OCI-LY7 (cell line): ENCODE results near the gene CAMKK1. TPM values are rescaled to one million over a fixed set of nuclear protein-coding genes. Genes with fewer than 3 reads are reported as not detected.

Source experiments
- BruUV-seq: library from RNA; stranded (reverse); fragments of 400-500 nt; replicated peaks from 2 replicates; lab custom pipeline; 2021; lab: Mats Ljungman, UMichigan
- CTCF ChIA-PET: fragments of 300-600 bp; sonication (Branson Sonifier 250); formaldehyde crosslinking; loops from one replicate; lab custom pipeline; 2022; ENCODE audit warnings: antibody characterized with exemption; ENCODE audit not compliant: unreplicated experiment; lab: Charles Lee
- POLR2A ChIA-PET: fragments of 300-600 bp; sonication (Branson Sonifier 250); formaldehyde crosslinking; loops from one replicate; lab custom pipeline; 2022; ENCODE audit warnings: antibody characterized with exemption; lab: Charles Lee
- DNase-seq: peaks from one replicate; pipeline ENCODE4 v3.0.0-alpha.2; 2015; ENCODE audit warnings: low spot score
- H2AFZ ChIP-seq: fragments of 200-600 bp; sonication (generic), shearing (Covaris generic); 2 replicates; pipeline ENCODE4 v1.6.1; 2014; ENCODE audit warnings: mild to moderate bottlenecking, antibody characterized with exemption, low read length, moderate library complexity
- H3K27ac ChIP-seq: fragments of 200-600 bp; sonication (generic); 2 replicates; pipeline ENCODE4 v1.5.1; 2014; ENCODE audit warnings: mixed run types, low read depth, mild to moderate bottlenecking, moderate library complexity, low read length, inconsistent platforms; ENCODE audit not compliant: poor library complexity, severe bottlenecking
- H3K36me3 ChIP-seq: fragments of 200-600 bp; sonication (generic); 2 replicates; pipeline ENCODE4 v1.6.1; 2014; ENCODE audit warnings: mild to moderate bottlenecking, antibody characterized with exemption, low read length, moderate library complexity, mixed read lengths; ENCODE audit not compliant: insufficient read depth
- H3K4me1 ChIP-seq: fragments of 200-600 bp; sonication (generic); 2 replicates; pipeline ENCODE4 v1.5.1; 2014; ENCODE audit warnings: mild to moderate bottlenecking, low read length; ENCODE audit not compliant: insufficient read depth, poor library complexity, severe bottlenecking
- H3K4me2 ChIP-seq: fragments of 200-600 bp; sonication (generic); 2 replicates; pipeline ENCODE4 v1.6.1; 2014; ENCODE audit warnings: mild to moderate bottlenecking, low read length
- H3K4me3 ChIP-seq: fragments of 200-600 bp; sonication (generic); 2 replicates; pipeline ENCODE4 v1.5.1; 2014; ENCODE audit warnings: mild to moderate bottlenecking, low read depth, low read length; ENCODE audit not compliant: poor library complexity, severe bottlenecking
- H3K79me2 ChIP-seq: fragments of 200-600 bp; sonication (generic); 2 replicates; pipeline ENCODE4 v1.6.1; 2016; ENCODE audit warnings: low read depth, mild to moderate bottlenecking, low read length, moderate library complexity, mixed read lengths; ENCODE audit not compliant: insufficient read depth
- H3K9me2 ChIP-seq: fragments of 200-600 bp; sonication (generic); 2 replicates; pipeline ENCODE4 v1.6.1; 2016; ENCODE audit warnings: mild to moderate bottlenecking, low read length, mixed read lengths; ENCODE audit not compliant: insufficient read depth
- H3K9me3 ChIP-seq: fragments of 200-600 bp; sonication (generic); 2 replicates; pipeline ENCODE4 v1.6.1; 2014; ENCODE audit warnings: mild to moderate bottlenecking, mixed run types, low read length, mixed read lengths
- H4K20me1 ChIP-seq: fragments of 200-600 bp; sonication (generic); 2 replicates; pipeline ENCODE4 v1.6.1; 2014; ENCODE audit warnings: mild to moderate bottlenecking, antibody characterized with exemption, low read length, moderate library complexity, mixed read lengths; ENCODE audit not compliant: insufficient read depth
- CTCF ChIP-seq: fragments of 200-600 bp; sonication (generic); conservative IDR thresholded peaks from 2 replicates; pipeline ENCODE4 v1.5.1; 2014; ENCODE audit warnings: mild to moderate bottlenecking, antibody characterized with exemption, low read length, moderate library complexity, mixed read lengths
- EZH2phosphoT487 ChIP-seq: fragments of 200-600 bp; sonication (generic); IDR thresholded peaks from 2 replicates; pipeline ENCODE4 v1.6.1; 2018; ENCODE audit warnings: low read depth, borderline replicate concordance, mild to moderate bottlenecking, mixed run types, antibody characterized with exemption, low read length, moderate library complexity, mixed read lengths
- intact Hi-C: fragments of 100-400 bp; cut with micrococcal nuclease; formaldehyde crosslinking; loops from one replicate; pipeline ENCODE4 v1.10.0; 2022; ENCODE audit not compliant: unreplicated experiment
- total RNA-seq, 2 experiments: library from RNA; depleted of rRNA in 1 of 2; stranded (reverse); fragments of >200 nt in 1 of 2; shearing (Covaris generic) in 1 of 2; gene quantifications; 2 replicates each; pipeline ENCODE4 v1.2.3, GENCODE V29; 2014 to 2022

Gene CAMKK1
- total RNA-seq, 2 experiments from 2014 or later = 2.7 TPM

- ChIA-PET POLR2A (interaction anchor here (0.6 to 1.7 kb wide), 10 partner anchors 10 to 275 kb away, joined by 3 to 6 read pairs (median 4); no protein-coding TSS in a partner anchor), CTCF (interaction anchor here (1.3 kb wide), 1 partner anchor 11 kb away, joined by 8 read pairs; no protein-coding TSS in a partner anchor)
- Histone ChIP-seq H3K9me2 (no peaks in the 10 kb centered on the region), H3K9me3 (no peaks in the 10 kb centered on the region), H3K27ac (no peak overlapping the region), H3K79me2 (peaks cover 25% of the 10 kb centered on the region; the same call in 1 of the 2 replicates), H2AFZ (peak overlapping the region; percentile 36; the same call in 1 of the 2 replicates), H3K4me3 (peak overlapping the region; percentile 94), H3K4me1 (peaks cover 14% of the 10 kb centered on the region), H3K36me3 (peaks cover 25% of the 10 kb centered on the region), H3K4me2 (peak overlapping the region; percentile 62), H4K20me1 (no peaks in the 10 kb centered on the region)
- DNase-seq = no peak
- no peak; the same call in 1 of the 2 replicates for TF ChIP-seq CTCF
- TF ChIP-seq EZH2phosphoT487 = no peak
- intact Hi-C loops = loop anchor here (5.0 kb wide), 1 partner anchor 66 kb away; no protein-coding TSS in a partner anchor
- BruUV-seq = no TSS peak
Measured at GRCh38 chr17:3846437-3847164, 46.3 kb downstream of the CAMKK1 start.

GRCh38 chr17:3845621-3846436, 47.0 kb downstream of the CAMKK1 start, which contains the start of gene NCBP3:
Gene NCBP3 (minus strand): TSS chr17:3846246. CDS start chr17:3846223, 23 bp downstream.
- Histone ChIP-seq H3K9me3 (no peaks in the 10 kb centered on the region), H2AFZ (peak within 1 kb of the TSS; percentile 90), H4K20me1 (no peaks in the 10 kb centered on the region), H3K4me3 (peak within 1 kb of the TSS; percentile 94), H3K4me1 (peaks cover 14% of the 10 kb centered on the region), H3K79me2 (peaks cover 25% of the 10 kb centered on the region; the same call in 1 of the 2 replicates), H3K36me3 (peaks cover 33% of the 10 kb centered on the region), H3K9me2 (no peaks in the 10 kb centered on the region), H3K27ac (peak within 1 kb of the TSS; percentile 38), H3K4me2 (peak within 1 kb of the TSS; percentile 90)
- CTCF ChIA-PET = interaction anchor here (1.3 kb wide), 1 partner anchor 12 kb away, joined by 8 read pairs; no protein-coding TSS in a partner anchor
- peak; percentile 96 for DNase-seq
- POLR2A ChIA-PET = interaction anchor here (0.6 to 1.7 kb wide), 10 partner anchors 11 to 110 kb away, joined by 3 to 10 read pairs (median 4); partner anchors contain the start of gene P2RX1
- BruUV-seq = no TSS peak
- peak; percentile 87 for TF ChIP-seq CTCF
- no peak for TF ChIP-seq EZH2phosphoT487
- intact Hi-C loops = loop anchor here (5.0 kb wide), 1 partner anchor 66 kb away; no protein-coding TSS in a partner anchor
